Measurements from ENCODE around the gene KPNA2. TPM values are rescaled to one million over a fixed set of nuclear protein-coding genes. Genes with fewer than 3 reads are reported as not detected.

Gene KPNA2
- total and polyA plus RNA-seq, 2 of the 13 experiments (the other 11 are each of a cell fraction or from before 2014, with no cell fraction given), result 111 to 305 TPM

DNA sequence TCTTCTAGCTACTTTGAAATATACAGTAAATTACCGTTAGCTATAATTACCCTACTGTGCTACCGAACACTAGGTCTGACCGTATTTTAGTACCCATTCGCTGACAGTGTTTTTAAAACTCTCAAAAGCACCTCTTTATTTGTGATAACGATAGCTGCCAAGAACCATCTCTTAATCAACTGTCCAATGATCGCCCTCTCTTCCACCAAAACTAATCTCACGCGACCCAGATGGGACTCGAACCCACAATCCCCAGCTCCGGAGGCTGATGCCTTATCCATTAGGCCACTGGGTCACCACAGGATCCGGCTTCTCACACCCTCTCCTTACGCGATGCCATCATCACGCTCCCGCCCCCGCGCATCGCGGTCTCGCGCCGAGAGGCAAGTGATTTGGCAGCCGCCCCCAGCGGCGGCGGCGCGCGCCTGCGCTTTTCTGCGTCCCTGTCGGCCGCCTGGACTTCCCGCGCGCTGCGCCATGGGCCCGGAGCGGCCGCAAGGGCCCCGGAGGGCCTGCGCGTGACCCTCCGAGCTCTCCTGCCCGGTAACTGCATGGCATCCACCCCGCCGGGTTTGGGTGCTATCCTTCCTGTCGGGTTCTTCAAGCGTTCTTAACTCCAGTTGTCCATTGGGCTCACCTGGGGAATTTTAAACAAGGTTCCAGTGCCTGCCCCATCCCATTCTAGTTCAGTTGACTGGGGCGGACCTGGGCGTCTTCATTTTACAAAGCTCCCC is 15.7 kb upstream of the KPNA2 start (continued):
- TF ChIP-seq, protein P1, sequence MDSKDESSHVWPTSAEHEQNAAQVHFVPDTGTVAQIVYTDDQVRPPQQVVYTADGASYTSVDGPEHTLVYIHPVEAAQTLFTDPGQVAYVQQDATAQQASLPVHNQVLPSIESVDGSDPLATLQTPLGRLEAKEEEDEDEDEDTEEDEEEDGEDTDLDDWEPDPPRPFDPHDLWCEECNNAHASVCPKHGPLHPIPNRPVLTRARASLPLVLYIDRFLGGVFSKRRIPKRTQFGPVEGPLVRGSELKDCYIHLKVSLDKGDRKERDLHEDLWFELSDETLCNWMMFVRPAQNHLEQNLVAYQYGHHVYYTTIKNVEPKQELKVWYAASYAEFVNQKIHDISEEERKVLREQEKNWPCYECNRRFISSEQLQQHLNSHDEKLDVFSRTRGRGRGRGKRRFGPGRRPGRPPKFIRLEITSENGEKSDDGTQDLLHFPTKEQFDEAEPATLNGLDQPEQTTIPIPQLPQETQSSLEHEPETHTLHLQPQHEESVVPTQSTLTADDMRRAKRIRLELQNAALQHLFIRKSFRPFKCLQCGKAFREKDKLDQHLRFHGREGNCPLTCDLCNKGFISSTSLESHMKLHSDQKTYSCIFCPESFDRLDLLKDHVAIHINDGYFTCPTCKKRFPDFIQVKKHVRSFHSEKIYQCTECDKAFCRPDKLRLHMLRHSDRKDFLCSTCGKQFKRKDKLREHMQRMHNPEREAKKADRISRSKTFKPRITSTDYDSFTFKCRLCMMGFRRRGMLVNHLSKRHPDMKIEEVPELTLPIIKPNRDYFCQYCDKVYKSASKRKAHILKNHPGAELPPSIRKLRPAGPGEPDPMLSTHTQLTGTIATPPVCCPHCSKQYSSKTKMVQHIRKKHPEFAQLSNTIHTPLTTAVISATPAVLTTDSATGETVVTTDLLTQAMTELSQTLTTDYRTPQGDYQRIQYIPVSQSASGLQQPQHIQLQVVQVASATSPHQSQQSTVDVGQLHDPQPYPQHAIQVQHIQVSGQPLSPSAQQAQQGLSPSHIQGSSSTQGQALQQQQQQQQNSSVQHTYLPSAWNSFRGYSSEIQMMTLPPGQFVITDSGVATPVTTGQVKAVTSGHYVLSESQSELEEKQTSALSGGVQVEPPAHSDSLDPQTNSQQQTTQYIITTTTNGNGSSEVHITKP (CRISPR knock-in tag; IDR thresholded peaks at IDR 0.05; ENCODE audit: low read depth), result peak; percentile 77; the same call in 1 of the 2 replicates
- TF ChIP-seq ZNF768 (CRISPR knock-in tag; IDR thresholded peaks at IDR 0.05) (peak; percentile 77; the same call in 1 of the 2 replicates), ZNF333 (CRISPR knock-in tag; IDR thresholded peaks at IDR 0.05; ENCODE audit: borderline replicate concordance) (no peak; the same call in 1 of the 2 replicates), ZNF382 (CRISPR knock-in tag; IDR thresholded peaks at IDR 0.05; ENCODE audit: borderline replicate concordance) (no peak), FOSL1 (CRISPR knock-in tag; IDR thresholded peaks at IDR 0.05; ENCODE audit: borderline replicate concordance) (no peak), ZNF468 (CRISPR knock-in tag; IDR thresholded peaks at IDR 0.05) (no peak), IRX3 (CRISPR knock-in tag; IDR thresholded peaks at IDR 0.05; ENCODE audit: borderline replicate concordance, low read depth) (peak; percentile 78), FOXO1 (CRISPR knock-in tag; IDR thresholded peaks at IDR 0.05) (peak; percentile 84), MBNL3 (CRISPR knock-in tag; conservative IDR thresholded peaks at IDR 0.05) (no peak), ZNF354B (CRISPR knock-in tag; IDR thresholded peaks at IDR 0.05) (peak; percentile 22; the same call in 1 of the 2 replicates), NFE2 (CRISPR knock-in tag; IDR thresholded peaks at IDR 0.05) (0 out of 2 replicates have a peak, but pooled peaks have one; percentile 33), ZNF737 (CRISPR knock-in tag; IDR thresholded peaks at IDR 0.05; ENCODE audit: borderline replicate concordance) (no peak; the same call in 1 of the 2 replicates), POGZ (CRISPR knock-in tag; IDR thresholded peaks at IDR 0.05) (peak; percentile 89)
- TF ChIP-seq, protein P2, sequence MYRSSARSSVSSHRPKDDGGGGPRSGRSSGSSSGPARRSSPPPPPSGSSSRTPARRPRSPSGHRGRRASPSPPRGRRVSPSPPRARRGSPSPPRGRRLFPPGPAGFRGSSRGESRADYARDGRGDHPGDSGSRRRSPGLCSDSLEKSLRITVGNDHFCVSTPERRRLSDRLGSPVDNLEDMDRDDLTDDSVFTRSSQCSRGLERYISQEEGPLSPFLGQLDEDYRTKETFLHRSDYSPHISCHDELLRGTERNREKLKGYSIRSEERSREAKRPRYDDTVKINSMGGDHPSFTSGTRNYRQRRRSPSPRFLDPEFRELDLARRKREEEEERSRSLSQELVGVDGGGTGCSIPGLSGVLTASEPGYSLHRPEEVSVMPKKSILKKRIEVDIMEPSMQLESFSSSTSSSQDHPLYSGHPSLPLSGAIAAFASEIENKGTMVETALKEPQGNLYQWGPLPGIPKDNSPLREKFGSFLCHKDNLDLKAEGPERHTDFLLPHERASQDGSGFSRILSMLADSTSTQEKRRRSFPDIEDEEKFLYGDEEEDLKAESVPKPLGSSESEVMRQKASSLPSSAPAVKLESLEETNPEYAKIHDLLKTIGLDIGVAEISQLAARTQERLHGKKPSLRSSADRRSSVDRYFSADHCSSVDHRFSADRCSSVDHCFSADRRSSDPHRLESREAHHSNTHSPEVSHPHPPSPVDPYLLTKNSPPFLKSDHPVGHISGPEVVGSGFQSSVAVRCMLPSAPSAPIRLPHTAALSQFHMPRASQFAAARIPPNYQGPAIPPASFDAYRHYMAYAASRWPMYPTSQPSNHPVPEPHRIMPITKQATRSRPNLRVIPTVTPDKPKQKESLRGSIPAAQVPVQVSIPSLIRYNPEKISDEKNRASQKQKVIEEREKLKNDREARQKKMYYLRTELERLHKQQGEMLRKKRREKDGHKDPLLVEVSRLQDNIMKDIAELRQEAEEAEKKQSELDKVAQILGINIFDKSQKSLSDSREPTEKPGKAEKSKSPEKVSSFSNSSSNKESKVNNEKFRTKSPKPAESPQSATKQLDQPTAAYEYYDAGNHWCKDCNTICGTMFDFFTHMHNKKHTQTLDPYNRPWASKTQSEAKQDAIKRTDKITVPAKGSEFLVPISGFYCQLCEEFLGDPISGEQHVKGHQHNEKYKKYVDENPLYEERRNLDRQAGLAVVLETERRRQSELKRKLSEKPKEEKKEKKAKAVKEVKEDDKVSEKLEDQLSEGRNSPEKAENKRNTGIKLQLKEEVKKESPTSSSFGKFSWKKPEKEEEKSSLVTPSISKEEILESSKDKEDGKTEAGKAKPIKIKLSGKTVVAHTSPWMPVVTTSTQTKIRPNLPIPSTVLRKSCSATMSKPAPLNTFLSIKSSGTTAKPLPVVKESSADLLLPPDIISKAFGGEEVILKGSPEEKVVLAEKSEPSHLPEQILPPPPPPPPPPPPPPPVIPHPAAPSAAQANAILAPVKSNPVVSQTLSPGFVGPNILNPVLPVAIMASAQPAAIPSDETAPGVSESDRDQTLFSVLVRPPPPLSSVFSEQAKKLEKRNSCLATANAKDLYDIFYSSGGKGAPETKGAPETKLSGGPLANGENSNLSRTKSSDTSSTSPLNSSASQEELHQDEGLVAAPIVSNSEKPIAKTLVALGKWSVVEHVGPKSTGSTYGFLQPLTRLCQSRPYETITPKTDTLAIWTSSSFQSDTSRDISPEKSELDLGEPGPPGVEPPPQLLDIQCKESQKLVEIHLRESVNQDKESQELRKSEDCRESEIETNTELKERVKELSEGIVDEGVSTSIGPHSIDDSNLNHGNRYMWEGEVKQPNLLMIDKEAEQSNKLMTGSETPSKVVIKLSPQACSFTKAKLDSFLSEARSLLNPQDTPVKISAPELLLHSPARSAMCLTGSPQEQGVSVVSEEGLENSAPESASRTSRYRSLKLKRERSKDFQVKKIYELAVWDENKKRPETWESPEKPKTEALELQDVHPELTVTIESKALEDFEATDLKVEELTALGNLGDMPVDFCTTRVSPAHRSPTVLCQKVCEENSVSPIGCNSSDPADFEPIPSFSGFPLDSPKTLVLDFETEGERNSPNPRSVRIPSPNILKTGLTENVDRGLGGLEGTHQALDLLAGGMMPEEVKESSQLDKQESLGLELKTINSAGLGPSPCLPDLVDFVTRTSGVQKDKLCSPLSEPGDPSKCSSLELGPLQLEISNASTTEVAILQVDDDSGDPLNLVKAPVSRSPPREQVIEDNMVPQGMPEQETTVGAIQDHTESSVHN (CRISPR knock-in tag; IDR thresholded peaks at IDR 0.05), result peak; percentile 92
- TF ChIP-seq, protein P3, sequence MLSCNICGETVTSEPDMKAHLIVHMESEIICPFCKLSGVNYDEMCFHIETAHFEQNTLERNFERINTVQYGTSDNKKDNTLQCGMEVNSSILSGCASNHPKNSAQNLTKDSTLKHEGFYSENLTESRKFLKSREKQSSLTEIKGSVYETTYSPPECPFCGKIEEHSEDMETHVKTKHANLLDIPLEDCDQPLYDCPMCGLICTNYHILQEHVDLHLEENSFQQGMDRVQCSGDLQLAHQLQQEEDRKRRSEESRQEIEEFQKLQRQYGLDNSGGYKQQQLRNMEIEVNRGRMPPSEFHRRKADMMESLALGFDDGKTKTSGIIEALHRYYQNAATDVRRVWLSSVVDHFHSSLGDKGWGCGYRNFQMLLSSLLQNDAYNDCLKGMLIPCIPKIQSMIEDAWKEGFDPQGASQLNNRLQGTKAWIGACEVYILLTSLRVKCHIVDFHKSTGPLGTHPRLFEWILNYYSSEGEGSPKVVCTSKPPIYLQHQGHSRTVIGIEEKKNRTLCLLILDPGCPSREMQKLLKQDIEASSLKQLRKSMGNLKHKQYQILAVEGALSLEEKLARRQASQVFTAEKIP (CRISPR knock-in tag; IDR thresholded peaks at IDR 0.05; ENCODE audit: borderline replicate concordance), result no peak

All from HepG2 (cell line).